SIG-M5 treated with dmso at 0.1 percent for 504 hours (cell line): ENCODE measurements around the gene KIAA1210.
A peak's percentile ranks its signal among the peaks of the same experiment; 100 is the strongest.

Experiments used
- DNase-seq: peaks from one replicate; lab custom pipeline; 2025; ENCODE audit not compliant: unreplicated experiment; lab: John Stamatoyannopoulos, UW

KIAA1210 gene

DNA sequence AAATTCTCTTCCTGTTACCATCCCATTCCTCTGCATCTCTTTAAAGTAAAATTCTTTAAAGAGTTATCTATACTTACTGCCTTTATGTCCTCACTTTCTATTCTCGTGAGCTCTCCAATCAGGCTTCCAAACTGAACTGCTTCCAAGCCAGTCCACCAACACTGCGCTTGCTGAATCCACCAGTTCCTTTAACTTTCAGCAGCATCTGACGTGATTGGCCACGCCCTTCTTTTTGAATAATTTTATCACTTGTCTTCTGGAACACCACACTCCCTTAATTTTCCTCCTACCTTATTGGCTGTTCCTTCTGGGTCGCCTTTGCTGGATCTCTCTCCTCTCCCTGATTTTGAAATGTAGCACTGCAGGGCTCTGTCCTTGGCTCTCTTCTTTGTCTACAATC is at the start of gene KIAA1210:
Gene KIAA1210, minus strand, starts transcription at position 163 of the 400 bp plus-strand sequence. CDS start 4,170 bp downstream, outside the sequence.
- no peak for DNase-seq

DNA sequence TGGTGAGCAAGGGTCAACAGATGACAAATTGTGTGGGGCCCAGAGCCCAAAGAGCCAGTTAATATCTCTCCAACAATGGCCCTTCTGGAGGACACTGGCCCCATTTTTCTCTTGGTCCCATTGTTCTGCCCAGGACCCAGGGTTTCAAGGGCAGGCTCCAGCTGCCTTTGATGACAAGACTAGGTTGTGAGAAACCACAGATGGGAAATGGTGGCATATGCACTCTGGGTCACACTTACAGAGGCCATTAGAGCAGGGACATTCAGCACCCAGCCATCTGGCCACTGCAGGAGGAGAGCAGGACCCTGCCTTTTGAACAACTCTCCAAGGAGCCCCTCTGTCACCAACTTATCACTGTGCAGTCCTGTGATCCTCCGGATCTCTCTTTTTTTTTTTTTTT is 49.7 kb upstream of the KIAA1210 start:
- no peak for DNase-seq

DNA sequence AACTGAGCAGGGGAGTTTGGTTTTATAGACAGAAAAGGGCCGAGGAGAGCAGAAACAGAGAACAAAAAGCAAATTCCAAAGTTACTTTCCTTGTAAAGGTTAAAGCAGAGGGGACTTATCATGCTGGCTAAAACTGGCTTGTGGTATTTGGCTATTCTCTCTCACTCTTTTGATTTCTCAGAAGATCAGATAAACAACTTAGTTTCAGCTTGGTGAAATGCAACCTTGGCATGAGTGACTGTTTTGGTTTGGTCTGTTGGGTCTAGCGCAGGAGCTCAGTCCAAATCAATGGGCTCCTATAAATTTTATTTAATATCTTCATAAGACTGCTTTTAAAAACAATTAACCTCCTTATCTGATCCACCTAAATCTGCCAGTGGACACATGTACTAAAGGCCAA is 47.3 kb upstream of the KIAA1210 start:
- DNase-seq, result no peak

DNA sequence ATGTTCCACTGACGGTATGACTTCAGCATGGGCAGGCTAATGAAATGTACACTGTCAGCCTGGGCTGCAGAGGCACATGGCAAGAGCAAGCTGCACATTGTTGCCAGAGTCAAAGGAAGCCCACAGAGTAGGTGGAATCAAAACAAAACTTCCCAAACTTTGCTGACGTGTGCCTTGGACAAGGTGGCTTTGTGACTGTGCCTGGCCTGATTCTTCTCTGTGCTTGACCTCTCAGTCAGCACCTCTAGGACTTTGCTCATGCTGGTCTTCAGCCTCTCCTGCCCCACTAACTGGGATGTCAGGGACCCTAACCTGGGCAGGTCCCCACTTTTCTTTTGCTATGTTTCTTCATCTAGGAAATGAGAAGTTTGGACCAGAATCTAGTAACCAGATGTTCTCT is 40.5 kb upstream of the KIAA1210 start:
- no peak for DNase-seq

DNA sequence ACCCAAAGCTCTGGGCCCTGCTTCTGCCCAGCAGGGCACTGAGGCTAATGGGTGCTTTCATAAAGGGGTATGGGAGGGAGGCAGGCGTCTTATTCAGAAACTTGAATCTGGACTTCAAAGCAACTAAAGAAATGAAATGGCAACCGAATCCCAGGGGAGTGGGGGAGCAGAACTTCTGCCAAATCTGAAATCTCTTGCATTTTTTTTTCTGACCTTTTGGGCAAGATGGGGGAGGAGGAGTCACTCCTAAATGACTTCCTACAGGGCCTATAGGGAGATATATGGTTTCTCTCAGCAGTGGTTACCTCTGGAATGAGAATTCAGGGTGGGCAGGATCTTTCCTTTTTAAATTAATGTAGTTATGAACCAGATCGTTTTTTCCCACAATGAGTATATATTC is 30.6 kb upstream of the KIAA1210 start:
- DNase-seq, result no peak

DNA sequence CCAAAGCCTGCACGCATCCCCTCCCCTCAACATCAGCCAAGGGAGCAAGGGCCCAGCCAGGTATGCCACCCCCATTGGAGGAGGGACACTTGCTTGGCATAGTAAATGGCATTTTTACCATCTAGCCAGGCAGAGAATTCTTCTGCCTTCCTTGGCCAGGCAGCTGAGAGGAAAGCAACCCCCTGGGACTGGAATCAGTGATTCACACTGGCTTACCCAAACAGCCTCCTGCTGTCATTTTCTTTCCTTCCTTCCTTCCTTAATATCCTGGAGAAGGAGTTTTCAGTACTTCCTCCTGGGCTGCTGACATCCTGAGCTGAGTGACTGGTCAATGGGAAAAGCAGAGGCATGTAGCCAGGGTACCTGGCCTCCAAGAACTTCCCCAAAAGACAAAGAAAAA is 28.6 kb upstream of the KIAA1210 start:
- DNase-seq, result no peak

- DNase-seq, result peak; percentile 5
Observed at GRCh38 chrX:119155416-119156035, 27.9 kb upstream of the KIAA1210 start.

GRCh38 chrX:119151051-119151380 is 23.4 kb upstream of the KIAA1210 start:
- DNase-seq, result no peak

DNA sequence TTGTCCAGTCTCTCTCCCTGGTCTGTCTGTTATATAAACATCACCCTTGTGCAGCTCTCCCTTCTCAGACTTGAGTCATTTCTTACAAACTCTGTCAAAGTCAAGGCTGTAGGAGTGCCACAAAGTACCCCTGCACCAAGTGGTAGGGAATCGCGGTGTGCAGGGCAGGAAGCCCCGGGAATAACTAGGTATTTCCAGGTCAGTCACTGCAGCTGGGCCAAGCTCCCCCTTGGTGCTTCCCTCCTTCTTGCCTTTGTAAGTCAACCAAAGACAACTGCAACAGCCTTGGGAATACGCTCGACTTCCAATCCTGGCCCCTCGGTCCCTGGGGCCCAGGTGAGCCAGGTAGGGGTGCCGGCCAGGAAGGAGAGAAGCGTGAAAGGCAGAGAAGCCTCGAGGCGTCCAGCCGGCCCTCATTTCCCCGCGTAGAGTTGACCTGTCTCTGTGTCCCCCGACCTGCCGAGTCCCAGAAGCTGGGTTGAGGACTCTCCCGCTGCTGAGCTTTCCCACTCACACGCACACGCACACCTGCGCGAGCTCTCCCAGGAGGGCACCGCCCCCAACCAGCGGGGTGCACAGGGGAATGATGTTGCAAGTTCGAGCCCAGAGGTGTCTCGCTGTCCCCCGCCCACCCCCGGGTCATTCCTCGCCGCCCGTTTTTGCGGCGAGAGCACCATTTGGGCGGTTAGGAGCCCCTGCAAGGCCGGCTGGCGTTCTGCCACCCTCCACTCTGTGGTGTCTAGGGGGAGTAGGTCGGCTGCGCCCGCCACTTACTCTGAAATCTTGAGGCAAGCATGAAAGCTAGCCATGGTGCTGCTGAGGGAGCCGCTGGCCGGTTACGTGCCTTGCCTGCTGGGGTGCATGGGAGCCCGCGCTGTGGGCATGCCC is 22.8 kb upstream of the KIAA1210 start:
- DNase-seq, result no peak

GRCh38 chrX:119147486-119147885 is 19.9 kb upstream of the KIAA1210 start:
- DNase-seq, result no peak

DNA sequence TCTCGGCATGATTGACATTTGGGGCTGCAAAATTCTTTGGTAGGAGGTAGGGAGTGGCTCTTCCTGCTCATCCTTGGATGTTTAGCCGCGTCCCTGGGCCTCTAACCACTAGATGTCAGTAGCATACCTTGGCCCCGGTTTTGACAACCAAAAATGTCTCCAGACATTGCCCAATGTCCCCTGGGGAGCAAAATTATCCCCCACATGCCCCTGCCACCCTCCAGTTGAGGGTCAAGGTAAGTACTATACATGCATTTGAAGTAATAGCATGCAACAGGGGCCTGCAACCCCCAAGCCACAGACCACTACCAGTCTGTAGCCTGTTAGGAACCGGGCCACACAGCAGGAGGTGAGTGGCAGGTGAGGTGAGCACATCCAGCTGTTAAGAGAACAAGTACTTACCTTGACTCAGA is 17.6 kb upstream of the KIAA1210 start:
- DNase-seq, result peak; percentile 17

DNA sequence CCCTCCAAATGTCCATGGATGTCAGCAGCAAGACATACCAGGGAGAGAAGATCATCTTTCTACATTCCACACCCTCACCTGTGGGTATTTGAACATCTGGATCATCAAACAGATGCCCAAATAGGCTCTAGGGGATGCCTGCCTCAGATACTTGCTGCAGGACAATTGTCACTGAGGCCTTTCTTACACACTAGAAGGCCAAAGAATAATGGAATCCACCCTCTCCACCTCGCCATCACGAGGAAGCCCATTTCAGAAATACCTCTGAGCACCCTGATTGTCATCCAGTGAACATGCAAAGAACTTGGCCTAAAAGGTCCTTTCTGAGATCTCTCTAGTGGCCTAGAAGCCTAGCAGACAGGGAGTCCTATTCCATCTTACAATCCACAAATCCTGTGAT is 6.9 kb upstream of the KIAA1210 start:
- no peak for DNase-seq

- peak; percentile 48 for DNase-seq
Observed at GRCh38 chrX:119132961-119133360, 5.3 kb upstream of the KIAA1210 start.

- DNase-seq, result no peak
Observed at GRCh38 chrX:119132316-119132715, 4.7 kb upstream of the KIAA1210 start.

- no peak for DNase-seq
Observed at GRCh38 chrX:119130911-119131310, 3.3 kb upstream of the KIAA1210 start.

DNA sequence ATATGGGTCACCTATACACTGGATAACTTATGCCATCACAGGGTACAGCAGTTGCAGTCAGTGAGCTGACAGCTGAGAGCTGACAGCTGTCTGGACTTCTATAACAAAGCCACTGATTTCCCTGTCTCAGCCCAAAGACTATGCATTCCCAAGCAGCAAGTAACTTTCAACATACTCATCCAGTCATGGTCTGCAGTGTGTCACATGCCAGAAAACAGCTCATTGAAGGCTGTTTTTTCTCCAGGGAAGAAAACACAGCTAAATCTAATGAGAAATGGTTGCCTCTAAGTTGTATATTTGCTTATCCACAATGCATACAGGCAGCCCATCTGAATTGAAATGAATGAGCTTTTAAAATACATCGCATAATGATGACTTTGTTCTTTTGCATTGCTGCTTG is 6.3 kb downstream of the KIAA1210 start:
- no peak for DNase-seq

DNA sequence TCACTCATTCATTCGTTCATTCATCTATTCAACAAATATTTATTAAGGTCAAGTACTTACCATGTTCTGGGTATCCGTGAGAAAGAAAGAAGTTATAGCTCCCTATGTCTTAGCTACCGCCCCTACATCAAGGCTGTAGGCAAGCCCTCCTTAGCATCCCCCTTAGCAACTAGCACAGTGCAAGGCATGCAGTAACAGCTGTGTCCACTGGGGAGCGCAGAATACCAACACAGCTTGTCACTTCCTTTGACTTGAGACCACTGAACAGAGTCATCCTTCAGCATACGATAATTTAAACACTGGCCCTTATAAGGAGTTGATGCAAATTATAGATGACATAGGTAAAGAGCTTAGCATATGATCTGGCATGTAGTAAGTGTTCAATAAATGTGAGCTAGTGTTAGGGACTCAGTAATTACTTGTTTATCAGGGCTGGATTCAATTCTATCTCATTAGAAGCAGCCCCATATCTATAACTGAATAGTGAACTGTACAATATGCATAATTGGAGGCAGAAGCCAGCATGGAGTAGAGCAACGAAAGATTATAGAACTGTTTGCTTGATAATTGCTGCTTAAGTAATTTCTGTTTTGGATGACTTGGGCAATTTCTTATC is 8.7 kb downstream of the KIAA1210 start:
- DNase-seq, result peak; percentile 31

DNA sequence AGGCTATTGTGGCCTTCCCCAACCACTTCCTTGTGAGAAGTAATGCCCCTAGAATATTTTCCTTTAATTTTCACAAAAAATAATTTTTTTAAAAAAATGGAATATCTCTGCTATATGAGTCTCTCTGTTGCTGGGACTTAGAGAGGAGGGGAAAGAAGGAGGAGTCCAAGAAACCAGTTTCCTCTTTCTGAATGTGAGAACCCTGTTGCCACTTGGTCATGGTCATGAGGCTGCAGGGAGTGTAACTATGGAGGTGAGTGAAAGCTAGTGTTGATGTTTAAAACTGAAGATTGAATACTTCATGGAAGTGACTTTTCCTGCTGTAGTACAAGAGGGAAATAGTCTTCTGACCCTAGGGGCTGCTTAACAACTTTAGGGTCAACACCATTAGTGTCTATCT is 20.4 kb downstream of the KIAA1210 start:
- DNase-seq, result no peak

GRCh38 chrX:119105826-119106225 is 21.8 kb downstream of the KIAA1210 start:
- DNase-seq, result no peak

GRCh38 chrX:119101168-119101567 is 26.4 kb downstream of the KIAA1210 start:
- DNase-seq, result no peak

- DNase-seq, result no peak
Observed at GRCh38 chrX:119095936-119096335, 31.7 kb downstream of the KIAA1210 start.

- no peak for DNase-seq
Observed at GRCh38 chrX:119094819-119095218, 32.8 kb downstream of the KIAA1210 start.
